ENCODE measurements around the gene TRAF3.

The TRAF3 gene, protein sequence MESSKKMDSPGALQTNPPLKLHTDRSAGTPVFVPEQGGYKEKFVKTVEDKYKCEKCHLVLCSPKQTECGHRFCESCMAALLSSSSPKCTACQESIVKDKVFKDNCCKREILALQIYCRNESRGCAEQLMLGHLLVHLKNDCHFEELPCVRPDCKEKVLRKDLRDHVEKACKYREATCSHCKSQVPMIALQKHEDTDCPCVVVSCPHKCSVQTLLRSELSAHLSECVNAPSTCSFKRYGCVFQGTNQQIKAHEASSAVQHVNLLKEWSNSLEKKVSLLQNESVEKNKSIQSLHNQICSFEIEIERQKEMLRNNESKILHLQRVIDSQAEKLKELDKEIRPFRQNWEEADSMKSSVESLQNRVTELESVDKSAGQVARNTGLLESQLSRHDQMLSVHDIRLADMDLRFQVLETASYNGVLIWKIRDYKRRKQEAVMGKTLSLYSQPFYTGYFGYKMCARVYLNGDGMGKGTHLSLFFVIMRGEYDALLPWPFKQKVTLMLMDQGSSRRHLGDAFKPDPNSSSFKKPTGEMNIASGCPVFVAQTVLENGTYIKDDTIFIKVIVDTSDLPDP

GRCh38 chr14:102776761-102777710 is at the start of gene TRAF3:
Gene TRAF3, plus strand, starts transcription at chr14:102777449. Its CDS starts 92,753 bp downstream, at chr14:102870202.
- DNase-seq (ENCODE audit: low read depth) = peak; percentile 70

DNA sequence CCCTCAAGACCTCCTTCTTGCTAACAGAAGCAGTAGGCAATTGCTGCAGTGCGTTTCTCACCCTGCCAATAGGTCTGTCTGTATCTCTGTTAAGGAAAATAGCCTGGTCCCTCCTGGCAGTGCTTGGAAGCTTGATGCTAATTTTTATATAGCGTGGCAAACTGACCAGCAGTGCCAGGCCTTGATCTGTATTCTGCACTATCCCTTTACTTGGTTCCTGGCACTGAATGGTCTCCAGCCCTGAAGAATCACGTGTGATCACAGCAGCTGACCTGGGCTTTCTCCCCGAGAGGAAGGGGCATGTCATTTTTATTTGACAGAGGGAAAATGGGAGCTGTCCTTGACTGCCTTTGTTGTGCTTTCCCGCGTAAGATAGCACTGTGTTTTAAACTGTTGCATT is 48.7 kb upstream of the TRAF3 start:
- DNase-seq (ENCODE audit: low read depth) = no peak

- DNase-seq (ENCODE audit: low read depth) = no peak
Observed at GRCh38 chr14:102729268-102729667, 48.0 kb upstream of the TRAF3 start.

- no peak for DNase-seq (ENCODE audit: low read depth)
Observed at GRCh38 chr14:102729825-102730224, 47.4 kb upstream of the TRAF3 start.

DNA sequence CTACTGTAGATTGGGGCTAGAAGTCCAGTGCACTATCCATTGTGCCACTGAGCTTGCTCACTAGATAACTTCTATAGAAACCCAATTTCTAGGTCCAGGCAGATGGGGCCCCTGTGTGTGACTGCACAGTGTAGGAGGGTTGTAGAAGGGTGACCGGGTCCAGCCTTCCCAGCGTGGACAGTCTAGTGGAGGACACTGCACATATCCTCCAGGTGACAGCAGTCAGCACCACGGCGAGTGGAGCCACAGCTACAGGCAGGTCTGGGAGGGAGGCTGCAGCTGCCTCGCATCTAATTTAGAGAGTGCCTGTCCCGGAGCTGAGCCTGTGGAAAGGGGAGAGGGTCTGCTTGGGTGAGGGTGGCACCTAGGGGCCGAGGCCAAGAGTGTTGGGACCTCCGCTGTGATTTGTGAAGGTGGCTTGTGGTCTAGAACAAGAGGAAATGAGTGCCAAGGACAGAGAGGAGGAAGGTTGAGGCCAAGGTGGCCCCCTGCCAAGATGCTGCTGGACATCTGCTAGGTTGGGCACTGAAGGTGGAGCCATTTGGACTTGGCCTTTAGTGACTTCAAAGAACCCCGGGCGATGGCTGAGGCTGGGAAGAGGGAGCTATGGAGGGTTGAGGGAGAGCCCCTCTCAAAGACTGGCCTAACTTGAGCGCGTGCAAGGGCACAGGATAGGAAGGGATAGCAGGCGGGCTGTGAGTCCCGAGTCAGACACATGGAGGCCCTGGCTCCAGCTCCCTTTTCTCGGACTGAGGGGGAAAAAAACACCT is 46.0 kb upstream of the TRAF3 start:
- DNase-seq (ENCODE audit: low read depth) = no peak

- DNase-seq (ENCODE audit: low read depth) = no peak
Observed at GRCh38 chr14:102731871-102732800, 45.1 kb upstream of the TRAF3 start.

DNA sequence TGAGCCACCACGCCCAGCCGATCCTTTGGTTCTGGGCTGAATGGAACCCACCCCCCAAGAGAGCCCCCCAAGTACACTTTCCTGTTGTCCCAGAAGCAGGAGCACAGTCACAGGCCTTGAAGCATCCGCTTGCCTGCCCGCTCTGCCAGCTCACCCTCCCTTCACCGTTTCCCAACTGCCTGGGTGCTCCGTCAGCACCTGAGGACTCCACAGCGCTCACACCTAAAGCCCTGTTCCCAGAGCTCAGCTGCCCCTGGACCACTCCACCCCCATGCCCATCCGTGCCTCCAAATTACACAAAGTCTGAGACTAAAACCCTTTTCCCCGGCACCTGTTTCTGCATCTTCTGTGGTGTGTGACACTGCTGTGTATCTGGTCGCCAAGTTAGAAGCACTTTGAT is 44.3 kb upstream of the TRAF3 start:
- DNase-seq (ENCODE audit: low read depth) = no peak

GRCh38 chr14:102733326-102733725 is 43.9 kb upstream of the TRAF3 start:
- DNase-seq (ENCODE audit: low read depth) = no peak

DNA sequence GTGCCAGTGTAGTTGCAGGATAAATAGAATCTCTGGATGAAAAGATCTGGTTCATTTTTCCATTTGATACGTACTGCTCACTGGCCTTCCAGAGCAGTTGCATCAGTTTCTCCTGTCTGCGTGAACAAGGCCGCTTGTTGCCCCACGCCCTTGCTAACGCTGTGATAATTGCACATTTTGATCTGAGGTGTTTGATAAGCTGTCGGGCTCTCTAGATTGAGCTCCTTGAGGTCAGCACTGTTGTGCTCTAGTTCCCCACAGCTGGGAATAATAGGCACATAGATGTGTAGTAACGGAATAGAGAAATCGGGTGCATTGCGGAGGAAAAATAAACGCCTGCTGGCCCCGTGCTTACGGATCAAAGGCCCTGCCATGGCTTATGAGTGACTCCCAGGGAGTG is 42.8 kb upstream of the TRAF3 start:
- no peak for DNase-seq (ENCODE audit: low read depth)

GRCh38 chr14:102736956-102737355 is 40.3 kb upstream of the TRAF3 start:
- no peak for DNase-seq (ENCODE audit: low read depth)

DNA sequence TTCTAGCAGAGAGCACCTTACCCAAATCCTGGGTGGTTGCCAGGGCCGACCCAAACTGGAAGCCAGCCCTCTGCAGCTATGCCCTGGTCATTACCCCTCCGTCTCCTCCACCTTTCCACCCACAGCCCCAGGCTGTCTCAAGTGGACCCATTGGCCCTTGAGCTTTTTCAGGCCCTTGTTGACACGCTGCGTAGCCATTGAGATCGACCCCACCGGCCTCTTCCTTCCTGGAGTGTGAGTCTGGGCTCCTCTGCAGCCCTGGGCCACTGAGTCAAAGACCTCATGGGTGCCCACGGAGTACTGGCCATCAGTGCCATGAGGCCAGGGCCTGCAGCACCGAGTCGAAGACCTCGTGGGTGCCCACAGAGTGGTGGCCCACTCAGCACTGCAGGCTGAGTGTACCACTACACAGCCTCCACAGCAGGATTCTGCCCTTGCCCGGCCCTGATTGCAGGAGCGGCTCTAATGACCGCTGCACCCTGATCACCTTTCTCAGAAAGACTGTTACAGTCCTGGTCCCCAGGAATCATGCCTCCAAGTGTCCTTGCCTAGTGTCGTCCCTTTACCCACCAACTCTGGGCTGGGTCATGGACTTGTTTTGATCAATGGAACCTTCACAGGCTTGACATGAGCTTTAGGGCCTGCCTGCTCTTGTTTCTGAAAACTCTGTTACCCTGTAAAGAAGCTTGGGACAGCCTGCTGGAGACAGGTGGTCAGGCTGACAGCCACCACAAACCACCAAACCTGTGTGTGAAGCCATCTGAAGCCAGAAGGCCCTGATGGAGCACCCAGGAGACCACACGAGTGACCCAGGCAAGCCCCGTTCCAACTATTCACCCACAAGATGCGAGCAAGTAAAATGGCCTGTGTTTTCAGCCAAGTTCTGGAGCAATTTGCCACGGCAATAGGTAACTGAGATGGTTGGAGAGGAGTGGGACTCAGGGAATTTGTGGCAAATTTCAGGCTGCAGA is 39.6 kb upstream of the TRAF3 start:
- DNase-seq (ENCODE audit: low read depth) = no peak

GRCh38 chr14:102738373-102739189 is 38.7 kb upstream of the TRAF3 start:
- DNase-seq (ENCODE audit: low read depth) = no peak

GRCh38 chr14:102739190-102739469 is 38.1 kb upstream of the TRAF3 start:
- no peak for DNase-seq (ENCODE audit: low read depth)

GRCh38 chr14:102746634-102747438 is 30.4 kb upstream of the TRAF3 start:
- DNase-seq (ENCODE audit: low read depth) = no peak

DNA sequence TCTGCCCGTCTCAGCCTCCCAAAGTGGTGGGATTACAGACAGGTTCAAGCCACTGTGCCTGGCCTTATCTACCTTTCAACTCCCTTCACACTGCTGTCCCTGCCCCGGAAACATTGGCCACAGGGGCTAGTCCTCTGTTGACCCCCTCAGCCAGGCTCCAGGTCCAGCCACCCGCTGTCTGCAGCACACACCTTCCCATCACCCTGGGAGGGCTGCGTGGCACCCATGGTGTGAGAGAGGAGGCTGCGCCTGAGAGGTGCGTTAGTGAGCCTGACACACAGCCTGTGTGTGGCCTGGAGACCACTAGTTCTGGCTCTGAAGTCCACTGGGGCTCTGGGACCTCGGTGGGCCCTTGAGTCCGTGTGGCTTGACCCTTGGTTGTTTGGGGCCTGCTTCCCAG is 28.4 kb upstream of the TRAF3 start:
- DNase-seq (ENCODE audit: low read depth) = no peak

DNA sequence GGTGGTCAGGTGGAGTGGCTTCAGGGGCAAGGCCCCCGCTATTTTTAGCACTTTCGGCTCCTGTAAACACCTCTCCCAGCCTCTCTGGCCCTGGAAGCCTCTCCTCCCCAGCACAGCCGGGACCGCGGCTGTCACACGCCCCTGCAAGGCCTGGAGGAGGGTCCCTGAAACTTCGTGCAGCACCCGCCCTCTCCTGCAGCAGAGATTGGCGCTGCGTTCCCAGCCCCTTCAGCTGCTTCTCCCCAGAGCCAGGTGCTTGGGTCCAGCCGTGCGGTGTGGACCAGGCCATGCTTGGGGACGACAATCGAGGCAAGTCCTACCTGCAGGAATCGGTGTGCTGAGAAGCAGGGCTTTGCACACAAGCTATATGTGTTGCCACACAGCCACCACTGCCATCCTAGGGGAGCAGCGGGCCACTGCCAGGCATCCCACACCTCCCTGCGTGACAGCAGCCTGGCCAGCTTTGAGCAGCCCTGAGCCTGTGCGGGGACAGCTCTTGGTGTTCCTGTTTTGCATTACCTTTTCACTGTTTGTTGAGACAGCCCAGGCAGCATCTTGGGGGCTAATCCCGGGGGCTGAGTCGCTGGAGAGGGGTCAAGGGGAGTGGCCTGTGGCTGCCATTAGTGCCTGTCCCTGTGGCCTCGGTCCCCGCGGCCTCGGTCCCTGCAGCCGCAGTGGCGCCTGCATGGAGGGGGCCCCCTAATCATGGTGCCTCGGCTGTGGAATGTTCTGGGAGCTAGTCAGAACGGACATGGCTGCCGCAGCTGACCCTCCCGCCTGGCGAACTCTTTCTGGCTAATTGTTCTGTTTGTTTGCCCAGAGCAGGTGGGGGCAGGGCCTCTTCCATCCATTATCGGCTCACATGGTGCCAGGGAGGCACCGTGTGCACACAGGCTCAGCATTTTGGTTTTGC is 27.6 kb upstream of the TRAF3 start:
- DNase-seq (ENCODE audit: low read depth) = no peak

DNA sequence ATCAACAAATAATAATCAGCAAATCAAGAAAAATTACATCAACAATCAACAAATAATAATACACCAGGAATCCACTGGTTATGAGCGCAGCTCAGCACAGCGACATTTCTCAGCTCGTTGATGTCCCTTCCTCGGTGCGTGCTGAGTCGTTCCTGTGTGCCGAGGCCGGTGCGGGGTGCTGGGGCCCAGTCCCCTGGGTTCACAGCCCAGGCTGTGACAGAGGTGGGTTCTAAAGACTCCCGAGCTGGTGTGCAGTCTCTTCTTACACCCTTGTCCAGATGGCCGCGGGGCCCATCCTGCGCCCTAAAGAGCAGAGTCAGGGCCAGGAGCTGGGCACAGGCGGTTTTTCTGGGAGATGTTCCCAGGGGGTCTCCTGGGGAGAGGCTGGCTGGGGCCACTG is 26.9 kb upstream of the TRAF3 start:
- DNase-seq (ENCODE audit: low read depth) = no peak

All from stimulated activated CD8-positive, alpha-beta memory T cell treated with anti-CD3 and anti-CD28 coated beads, Interleukin-15, amount 100 ng/mL, for 24 hours (primary cell).